HepG2 (cell line): ENCODE measurements around the gene MGLL. TPM values are rescaled to one million over a fixed set of nuclear protein-coding genes. Genes with fewer than 3 reads are reported as not detected.

Experiments
- ATAC-seq: fragments of 200-7000 bp; cut with Tn5 transposase; 3 replicates; pipeline ENCODE4 v1.9.1; 2020; ENCODE audit warnings: mild to moderate bottlenecking, moderate library complexity
- BruUV-seq: library from RNA; stranded (reverse); fragments of 400-500 nt; replicated peaks from 2 replicates; lab custom pipeline; 2021; lab: Mats Ljungman, UMichigan
- CTCF ChIA-PET: fragments of 300-600 bp; formaldehyde crosslinking; extraction: SDS; loops from one replicate; lab custom pipeline; 2021; ENCODE audit warnings: low total read pairs, inconsistent platforms, low intra/inter-chr PET ratio; lab: Yijun Ruan, JAX
- POLR2A ChIA-PET: fragments of 350-600 bp; sonication (Branson Sonifier 250); formaldehyde crosslinking; loops from one replicate; lab custom pipeline; 2020; ENCODE audit warnings: antibody characterized with exemption, inconsistent platforms; lab: Yijun Ruan, JAX
- DNase-seq: peaks from one replicate; pipeline ENCODE4 v3.0.0-alpha.2; 2015; ENCODE audit warnings: low spot score
- FAIRE-seq: peaks from 3 replicates; lab custom pipeline; 2011; peaks lifted over from hg19 to GRCh38; lab: Jason Lieb, UNC
- H2AFZ ChIP-seq: one replicate; pipeline ENCODE4 v1.6.1; 2011; ENCODE audit warnings: low read length, inconsistent platforms
- H3K27ac ChIP-seq: fragments of 300-600 bp; 3 replicates; pipeline ENCODE4 v1.8.0; 2011; ENCODE audit warnings: mixed run types, mild to moderate bottlenecking, mixed read lengths, low read length, inconsistent platforms; ENCODE audit not compliant: insufficient read depth; ENCODE audit errors: extremely low read length
- H3K27me3 ChIP-seq, 2 experiments: fragments of 200-600 bp in 1 of 2; 2 replicates in 1 of 2; 3 replicates in 1 of 2; pipeline versions ENCODE4 v1.6.0 to v1.8.0; 2011; ENCODE audit warnings: low read length in 2 of 2, mild to moderate bottlenecking in 2 of 2, moderate library complexity in 2 of 2, inconsistent platforms in 1 of 2; ENCODE audit not compliant: insufficient read depth in 2 of 2, control insufficient read depth in 1 of 2
- H3K36me3 ChIP-seq, 2 experiments: fragments of 200-600 bp in 1 of 2; replicated peaks in 1 of 2; 2 replicates in 1 of 2; 3 replicates in 1 of 2; pipeline versions ENCODE4 v1.5.1 to v1.8.0; 2011; ENCODE audit warnings: low read length in 2 of 2, inconsistent platforms in 1 of 2; ENCODE audit not compliant: insufficient read depth in 2 of 2, control insufficient read depth in 1 of 2
- H3K4me1 ChIP-seq: 2 replicates; pipeline ENCODE4 v1.5.1; 2012; ENCODE audit warnings: low read length, inconsistent platforms; ENCODE audit not compliant: insufficient read depth
- H3K4me2 ChIP-seq: 2 replicates; pipeline ENCODE4 v1.6.0; 2011; ENCODE audit warnings: low read depth, low read length, inconsistent platforms
- H3K4me3 ChIP-seq, 3 experiments: fragments of 200-600 bp in 1 of 3; sonication (generic), shearing (Covaris generic) in 1 of 3; replicated peaks in 1 of 3; 2 replicates each; pipeline ENCODE4 v1.5.1; 2011 to 2016; ENCODE audit warnings: low read length in 3 of 3, inconsistent platforms in 2 of 3, low read depth in 2 of 3, mild to moderate bottlenecking in 2 of 3, control low read depth in 1 of 3, mixed read lengths in 1 of 3; ENCODE audit not compliant: insufficient read depth in 1 of 3
- H3K79me2 ChIP-seq: one replicate; pipeline ENCODE4 v1.6.1; 2011; ENCODE audit warnings: low read length, inconsistent platforms; ENCODE audit not compliant: insufficient read depth
- H3K9ac ChIP-seq: 2 replicates; pipeline ENCODE4 v1.6.0; 2011; ENCODE audit warnings: mild to moderate bottlenecking, low read depth, low read length, inconsistent platforms; ENCODE audit not compliant: insufficient read depth
- H3K9me3 ChIP-seq: 2 replicates; pipeline ENCODE4 v1.5.1; 2012; ENCODE audit warnings: mild to moderate bottlenecking, low read length
- H4K20me1 ChIP-seq: 2 replicates; pipeline ENCODE4 v1.6.0; 2011; ENCODE audit warnings: inconsistent platforms, mild to moderate bottlenecking, low read length, moderate library complexity; ENCODE audit not compliant: insufficient read depth
- JARID2 ChIP-seq: sonication (generic); formaldehyde crosslinking; IDR thresholded peaks from 2 replicates; pipeline ENCODE4 v1.8.1; 2023; ENCODE audit warnings: missing genetic modification reagents, inconsistent platforms; ENCODE audit not compliant: insufficient replicate concordance
- NFIC ChIP-seq: IDR thresholded peaks from 2 replicates; pipeline ENCODE4 v1.6.1; 2012; ENCODE audit warnings: mild to moderate bottlenecking, low read length, inconsistent platforms
- PLRG1 ChIP-seq: fragments of 450-650 bp; conservative IDR thresholded peaks from 2 replicates; pipeline ENCODE4 v1.6.1; 2016
- SIN3B ChIP-seq: fragments of 150-350 bp; IDR thresholded peaks from 2 replicates; pipeline ENCODE4 v1.6.1; 2014; ENCODE audit warnings: low read length
- TP53 ChIP-seq: sonication (generic); formaldehyde crosslinking; conservative IDR thresholded peaks from 2 replicates; pipeline ENCODE4 v1.4.0; 2020; ENCODE audit warnings: missing genetic modification reagents
- ZFP62 ChIP-seq: sonication (generic); formaldehyde crosslinking; IDR thresholded peaks from 2 replicates; pipeline ENCODE4 v1.4.0; 2020; ENCODE audit warnings: missing genetic modification reagents
- ZNF205 ChIP-seq: IDR thresholded peaks from 2 replicates; pipeline ENCODE4 v1.6.1; 2018; ENCODE audit warnings: missing biosample characterization, missing genetic modification reagents
- ZNF251 ChIP-seq: sonication (generic); formaldehyde crosslinking; IDR thresholded peaks from 2 replicates; pipeline ENCODE4 v1.9.0; 2021; ENCODE audit warnings: mild to moderate bottlenecking, missing genetic modification reagents
- ZNF282 ChIP-seq: fragments of 450-650 bp; IDR thresholded peaks from 2 replicates; pipeline ENCODE4 v1.6.1; 2018; ENCODE audit not compliant: partially characterized antibody
- ZNF350 ChIP-seq: sonication (generic); formaldehyde crosslinking; IDR thresholded peaks from 2 replicates; pipeline ENCODE4 v1.4.0; 2020; ENCODE audit warnings: mild to moderate bottlenecking, low read depth, missing genetic modification reagents, borderline replicate concordance
- ZNF652 ChIP-seq: IDR thresholded peaks from 2 replicates; pipeline ENCODE4 v1.6.1; 2016; ENCODE audit warnings: low read depth, borderline replicate concordance
- ZNF772 ChIP-seq: sonication (generic); formaldehyde crosslinking; IDR thresholded peaks from 2 replicates; pipeline ENCODE4 v1.5.0; 2020; ENCODE audit warnings: mild to moderate bottlenecking, missing genetic modification reagents
- ZNF83 ChIP-seq: sonication (generic); formaldehyde crosslinking; IDR thresholded peaks from 2 replicates; pipeline ENCODE4 v1.4.0; 2020; ENCODE audit warnings: missing genetic modification reagents, mild to moderate bottlenecking, borderline replicate concordance
- ZSCAN20 ChIP-seq: sonication (generic); formaldehyde crosslinking; IDR thresholded peaks from 2 replicates; pipeline ENCODE4 v1.4.0; 2020; ENCODE audit warnings: missing genetic modification reagents, mild to moderate bottlenecking, borderline replicate concordance
- WGBS: methylation state at CpG from one replicate; pipeline ENCODE4 v1.1.6; 2017; ENCODE audit warnings: low lambda C conversion rate; 5-methylcytosine and 5-hydroxymethylcytosine counted together
- in situ Hi-C: cut with HindIII; loops from 2 replicates; pipeline ENCODE4 v1.10.0; 2017; ENCODE audit warnings: low pct_unique_long_range_greater_than_20kb; ENCODE audit not compliant: extremely low pct_ligation_motif_present
- intact Hi-C: fragments of 100-400 bp; cut with micrococcal nuclease; formaldehyde crosslinking; loops from one replicate; pipeline ENCODE4 v1.10.0; 2022; ENCODE audit not compliant: unreplicated experiment
- polyA plus RNA-seq, 8 experiments: library from polyadenylated mRNA; depleted of rRNA in 3 of 8; stranded (reverse) in 7 of 8; unstranded in 1 of 8; fragments of >200 nt; fragmentation: Illumina TruSeq in 4 of 8; extraction: Trizol in 4 of 8; gene quantifications; 2 replicates each; pipeline versions ENCODE4 v1.2.1 to v1.2.3, GENCODE V29; 2011 to 2016; ENCODE audit warnings: low read depth in 4 of 8, missing spikeins in 1 of 8, mixed read lengths in 1 of 8; ENCODE audit not compliant: insufficient read depth in 1 of 8
- total RNA-seq, 5 experiments: library from RNA; depleted of rRNA; stranded (reverse); fragments of >200 nt; fragmentation: Illumina TruSeq; extraction: Trizol; gene quantifications; 2 replicates each; pipeline ENCODE4 v1.2.3, GENCODE V29; 2016; ENCODE audit warnings: low read depth in 1 of 5
- TF ChIP-seq, protein P1 (sequence below): sonication (generic); formaldehyde crosslinking; IDR thresholded peaks from 2 replicates; pipeline ENCODE4 v1.8.1; 2023; ENCODE audit warnings: mild to moderate bottlenecking, missing genetic modification reagents
- TF ChIP-seq, protein P2 (sequence below): sonication (generic); formaldehyde crosslinking; IDR thresholded peaks from 2 replicates; pipeline ENCODE4 v1.4.0; 2020; ENCODE audit warnings: missing genetic modification reagents
- TF ChIP-seq, protein P3 (sequence below): sonication (generic); formaldehyde crosslinking; IDR thresholded peaks from 2 replicates; pipeline ENCODE4 v1.5.0; 2020; ENCODE audit warnings: mild to moderate bottlenecking, missing genetic modification reagents
- TF ChIP-seq, protein P4 (sequence below): IDR thresholded peaks from 2 replicates; pipeline ENCODE4 v1.6.1; 2012; ENCODE audit warnings: low read depth, low read length, improper control_type of control experiment

The MGLL gene
- total and polyA plus RNA-seq, 2 of the 13 experiments (the other 11 are each of a cell fraction or from before 2014, with no cell fraction given) = not detected

DNA sequence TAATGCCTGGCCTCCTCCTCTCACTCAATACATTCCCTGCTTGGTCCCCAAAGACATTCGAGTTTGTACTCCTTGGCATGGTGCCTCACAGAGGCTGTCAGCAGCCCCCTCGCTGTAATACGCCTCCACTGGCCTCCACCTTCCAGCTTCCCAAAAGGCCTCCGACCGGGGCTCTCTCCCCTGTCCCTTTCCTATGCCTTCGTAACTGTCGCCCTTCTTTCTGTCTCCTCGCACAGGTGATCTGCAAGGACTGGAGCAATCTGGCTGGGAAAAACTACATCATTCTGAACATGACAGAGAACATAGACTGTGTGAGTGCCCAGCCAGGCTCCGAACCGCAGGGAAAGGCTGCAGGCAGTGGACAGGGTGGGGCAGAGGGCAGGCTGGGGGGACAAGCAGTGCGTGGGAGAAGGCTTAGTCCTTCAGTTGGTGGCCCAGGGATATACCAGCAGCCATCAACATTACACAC lies 160.3 kb downstream of the MGLL start (continued):
- TF ChIP-seq, protein P1, sequence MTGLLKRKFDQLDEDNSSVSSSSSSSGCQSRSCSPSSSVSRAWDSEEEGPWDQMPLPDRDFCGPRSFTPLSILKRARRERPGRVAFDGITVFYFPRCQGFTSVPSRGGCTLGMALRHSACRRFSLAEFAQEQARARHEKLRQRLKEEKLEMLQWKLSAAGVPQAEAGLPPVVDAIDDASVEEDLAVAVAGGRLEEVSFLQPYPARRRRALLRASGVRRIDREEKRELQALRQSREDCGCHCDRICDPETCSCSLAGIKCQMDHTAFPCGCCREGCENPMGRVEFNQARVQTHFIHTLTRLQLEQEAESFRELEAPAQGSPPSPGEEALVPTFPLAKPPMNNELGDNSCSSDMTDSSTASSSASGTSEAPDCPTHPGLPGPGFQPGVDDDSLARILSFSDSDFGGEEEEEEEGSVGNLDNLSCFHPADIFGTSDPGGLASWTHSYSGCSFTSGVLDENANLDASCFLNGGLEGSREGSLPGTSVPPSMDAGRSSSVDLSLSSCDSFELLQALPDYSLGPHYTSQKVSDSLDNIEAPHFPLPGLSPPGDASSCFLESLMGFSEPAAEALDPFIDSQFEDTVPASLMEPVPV (CRISPR knock-in tag) = no peak
- no peak for TF ChIP-seq ZNF83 (CRISPR knock-in tag)
- TF ChIP-seq, protein P2, sequence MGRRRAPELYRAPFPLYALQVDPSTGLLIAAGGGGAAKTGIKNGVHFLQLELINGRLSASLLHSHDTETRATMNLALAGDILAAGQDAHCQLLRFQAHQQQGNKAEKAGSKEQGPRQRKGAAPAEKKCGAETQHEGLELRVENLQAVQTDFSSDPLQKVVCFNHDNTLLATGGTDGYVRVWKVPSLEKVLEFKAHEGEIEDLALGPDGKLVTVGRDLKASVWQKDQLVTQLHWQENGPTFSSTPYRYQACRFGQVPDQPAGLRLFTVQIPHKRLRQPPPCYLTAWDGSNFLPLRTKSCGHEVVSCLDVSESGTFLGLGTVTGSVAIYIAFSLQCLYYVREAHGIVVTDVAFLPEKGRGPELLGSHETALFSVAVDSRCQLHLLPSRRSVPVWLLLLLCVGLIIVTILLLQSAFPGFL = no peak
- TF ChIP-seq ZNF350 (CRISPR knock-in tag) = no peak
- TF ChIP-seq ZNF205 (CRISPR knock-in tag) = no peak
- no peak for TF ChIP-seq ZNF652 (CRISPR knock-in tag)
- no peak for TF ChIP-seq ZNF772 (CRISPR knock-in tag)
- TF ChIP-seq ZNF282 = no peak
- no peak for TF ChIP-seq TP53 (CRISPR knock-in tag)

DNA sequence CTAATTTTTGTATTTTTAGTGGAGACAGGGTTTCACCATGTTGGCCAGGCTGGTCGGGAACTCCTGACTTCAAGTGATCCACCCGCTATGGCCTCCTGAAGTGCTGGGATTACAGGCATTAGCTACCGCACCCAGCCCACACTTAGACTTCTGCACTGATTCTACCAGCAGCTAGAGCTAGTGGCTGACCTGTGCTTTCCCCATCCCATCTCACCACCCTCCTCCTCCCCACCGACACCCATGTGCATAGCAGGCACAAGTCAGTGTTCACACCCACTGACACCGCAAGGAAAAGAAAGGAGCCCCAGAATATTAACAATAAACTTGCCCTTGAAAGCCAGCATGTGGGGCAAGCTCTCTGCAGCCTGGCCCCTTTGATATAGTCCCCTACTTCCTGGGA lies 160.7 kb downstream of the MGLL start:
- 100% methylated on average over 4 of the region's 5 CpGs for WGBS
- no peak for FAIRE-seq
- ATAC-seq = no peak
- Histone ChIP-seq H3K4me2 (no peak overlapping the region), H4K20me1 (no peaks in the 10 kb centered on the region), H3K9ac (no peak overlapping the region), H2AFZ (no peak overlapping the region), H3K27ac (no peak overlapping the region), H3K4me3 (no peak overlapping the region), H3K4me1 (no peaks in the 10 kb centered on the region), H3K36me3 (peaks cover 4 to 9% of the 10 kb centered on the region in 2 experiments; a peak in 3 of 5 replicates), H3K9me3 (no peaks in the 10 kb centered on the region), H3K79me2 (no peaks in the 10 kb centered on the region), H3K27me3 (no peaks in the 10 kb centered on the region)
- CTCF ChIA-PET = no interaction called here
- DNase-seq = no peak
- intact Hi-C loops (no loop called here), in situ Hi-C loops (no loop called here)
- POLR2A ChIA-PET = no interaction called here
- BruUV-seq = no TSS peak
- TF ChIP-seq PLRG1 (no peak), ZNF251 (no peak), NFIC (no peak), SIN3B (no peak), ZSCAN20 (CRISPR knock-in tag) (no peak), ZFP62 (CRISPR knock-in tag) (no peak), JARID2 (no peak)
- TF ChIP-seq, protein P3, sequence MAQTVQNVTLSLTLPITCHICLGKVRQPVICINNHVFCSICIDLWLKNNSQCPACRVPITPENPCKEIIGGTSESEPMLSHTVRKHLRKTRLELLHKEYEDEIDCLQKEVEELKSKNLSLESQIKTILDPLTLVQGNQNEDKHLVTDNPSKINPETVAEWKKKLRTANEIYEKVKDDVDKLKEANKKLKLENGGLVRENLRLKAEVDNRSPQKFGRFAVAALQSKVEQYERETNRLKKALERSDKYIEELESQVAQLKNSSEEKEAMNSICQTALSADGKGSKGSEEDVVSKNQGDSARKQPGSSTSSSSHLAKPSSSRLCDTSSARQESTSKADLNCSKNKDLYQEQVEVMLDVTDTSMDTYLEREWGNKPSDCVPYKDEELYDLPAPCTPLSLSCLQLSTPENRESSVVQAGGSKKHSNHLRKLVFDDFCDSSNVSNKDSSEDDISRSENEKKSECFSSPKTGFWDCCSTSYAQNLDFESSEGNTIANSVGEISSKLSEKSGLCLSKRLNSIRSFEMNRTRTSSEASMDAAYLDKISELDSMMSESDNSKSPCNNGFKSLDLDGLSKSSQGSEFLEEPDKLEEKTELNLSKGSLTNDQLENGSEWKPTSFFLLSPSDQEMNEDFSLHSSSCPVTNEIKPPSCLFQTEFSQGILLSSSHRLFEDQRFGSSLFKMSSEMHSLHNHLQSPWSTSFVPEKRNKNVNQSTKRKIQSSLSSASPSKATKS = no peak
- TF ChIP-seq, protein P4, sequence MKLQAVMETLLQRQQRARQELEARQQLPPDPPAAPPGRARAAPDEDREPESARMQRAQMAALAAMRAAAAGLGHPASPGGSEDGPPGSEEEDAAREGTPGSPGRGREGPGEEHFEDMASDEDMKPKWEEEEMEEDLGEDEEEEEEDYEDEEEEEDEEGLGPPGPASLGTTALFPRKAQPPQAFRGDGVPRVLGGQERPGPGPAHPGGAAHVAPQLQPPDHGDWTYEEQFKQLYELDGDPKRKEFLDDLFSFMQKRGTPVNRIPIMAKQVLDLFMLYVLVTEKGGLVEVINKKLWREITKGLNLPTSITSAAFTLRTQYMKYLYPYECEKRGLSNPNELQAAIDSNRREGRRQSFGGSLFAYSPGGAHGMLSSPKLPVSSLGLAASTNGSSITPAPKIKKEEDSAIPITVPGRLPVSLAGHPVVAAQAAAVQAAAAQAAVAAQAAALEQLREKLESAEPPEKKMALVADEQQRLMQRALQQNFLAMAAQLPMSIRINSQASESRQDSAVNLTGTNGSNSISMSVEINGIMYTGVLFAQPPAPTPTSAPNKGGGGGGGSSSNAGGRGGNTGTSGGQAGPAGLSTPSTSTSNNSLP = no peak
